Stimulated activated CD4-positive, alpha-beta T cell treated with anti-CD3 and anti-CD28 coated beads, Interleukin-4, amount 100 ng/mL, for 1 hour (primary cell): Measurements from ENCODE around the gene STK17B.
"Not testable (repeated sequence)": the region's sequence is repeated elsewhere in the genome, so short reads cannot be mapped to it uniquely, and the experiment has no call there.

Experiments
- DNase-seq: peaks from one replicate; pipeline ENCODE4 v3.0.0-alpha.2; 2020

STK17B gene

GRCh38 chr2:196105951-196106350, 65.4 kb downstream of the STK17B start:
- no peak for DNase-seq

GRCh38 chr2:196104066-196104465, 67.3 kb downstream of the STK17B start:
- DNase-seq: no peak

- DNase-seq: no peak
Observed at GRCh38 chr2:196103626-196104025, 67.8 kb downstream of the STK17B start.

- DNase-seq: peak; percentile 34
Observed at GRCh38 chr2:196101325-196101991, 69.9 kb downstream of the STK17B start.

- DNase-seq: no peak
Observed at GRCh38 chr2:196099916-196100315, 71.5 kb downstream of the STK17B start.

- no peak for DNase-seq
Observed at GRCh38 chr2:196097864-196098660, 73.3 kb downstream of the STK17B start.

- no peak for DNase-seq
Observed at GRCh38 chr2:196096982-196097745, 74.2 kb downstream of the STK17B start.

- no peak for DNase-seq
Observed at GRCh38 chr2:196096264-196096663, 75.1 kb downstream of the STK17B start.

GRCh38 chr2:196089448-196089847, 81.9 kb downstream of the STK17B start:
- not testable (repeated sequence) for DNase-seq

GRCh38 chr2:196088203-196088602, 83.2 kb downstream of the STK17B start:
- DNase-seq: no peak

- no peak for DNase-seq
Observed at GRCh38 chr2:196086517-196087368, 84.6 kb downstream of the STK17B start.

GRCh38 chr2:196083601-196084000, 87.8 kb downstream of the STK17B start:
- DNase-seq: no peak
